Measurements from ENCODE around the gene LGR4. TPM values are rescaled to one million over a fixed set of nuclear protein-coding genes. Genes with fewer than 3 reads are reported as not detected.

The LGR4 gene
- total and polyA plus RNA-seq, 2 of the 13 experiments (the other 11 are each of a cell fraction or from before 2014, with no cell fraction given) = 42.1 to 68.7 TPM

- TF ChIP-seq BCLAF1 (IDR thresholded peaks at IDR 0.05) = no peak
- 0 out of 2 replicates have a peak, but pooled peaks have one; percentile 29 for TF ChIP-seq MLX (CRISPR knock-in tag; IDR thresholded peaks at IDR 0.05)
- peak; percentile 65 for TF ChIP-seq SIX4 (CRISPR knock-in tag; IDR thresholded peaks at IDR 0.05)
- TF ChIP-seq ZMYM3 (CRISPR knock-in tag; IDR thresholded peaks at IDR 0.05) = no peak
- TF ChIP-seq RELA (CRISPR knock-in tag; IDR thresholded peaks at IDR 0.05) = no peak
- no peak for TF ChIP-seq RNF219 (CRISPR knock-in tag; IDR thresholded peaks at IDR 0.05)
- TF ChIP-seq ZNF672 (CRISPR knock-in tag; IDR thresholded peaks at IDR 0.05) = no peak
- TF ChIP-seq ZBTB49 (CRISPR knock-in tag; IDR thresholded peaks at IDR 0.05; ENCODE audit: borderline replicate concordance) = no peak
- TF ChIP-seq ZNF407 (CRISPR knock-in tag; IDR thresholded peaks at IDR 0.05; ENCODE audit: not compliant biosample characterization) = no peak
- no peak for TF ChIP-seq RBAK (CRISPR knock-in tag; IDR thresholded peaks at IDR 0.05)
Observed at GRCh38 chr11:27460158-27460978, 12.2 kb downstream of the LGR4 start (continued).

All from HepG2 (cell line).